WERI-Rb-1 (cell line): ENCODE measurements around the gene PCDHGA10.
"Not testable (repeated sequence)": the region's sequence is repeated elsewhere in the genome, so short reads cannot be mapped to it uniquely, and the experiment has no call there.

Source experiments
- DNase-seq: peaks from one replicate; pipeline ENCODE4 v3.0.0-alpha.2; 2020
- H3K27ac ChIP-seq: fragments of 250-450 bp; sonication (Bioruptor Pico); 2 replicates; pipeline ENCODE4 v1.5.1; 2020; ENCODE audit warnings: mild to moderate bottlenecking, moderate library complexity
- H3K27me3 ChIP-seq: fragments of 250-450 bp; sonication (Bioruptor Pico); 2 replicates; pipeline ENCODE4 v1.5.1; 2021; ENCODE audit warnings: mild to moderate bottlenecking, low read depth, moderate library complexity; ENCODE audit not compliant: insufficient read depth, severe bottlenecking
- H3K36me3 ChIP-seq: fragments of 250-450 bp; sonication (Bioruptor Pico); 2 replicates; pipeline ENCODE4 v1.5.1; 2020; ENCODE audit warnings: mild to moderate bottlenecking, moderate library complexity
- H3K4me3 ChIP-seq: 2 replicates; pipeline ENCODE4 v1.5.1; 2011; ENCODE audit warnings: low read depth, mild to moderate bottlenecking, control low read depth, low read length
- H3K9me3 ChIP-seq: fragments of 250-450 bp; sonication (Bioruptor Pico); 2 replicates; pipeline ENCODE4 v1.5.1; 2021; ENCODE audit warnings: mild to moderate bottlenecking, moderate library complexity; ENCODE audit not compliant: severe bottlenecking
- TF ChIP-seq, protein P1 (sequence below): IDR thresholded peaks from 2 replicates; pipeline ENCODE4 v1.5.1; 2011; ENCODE audit warnings: low read depth, mild to moderate bottlenecking, control low read depth, inconsistent platforms, low read length

Gene PCDHGA10

DNA sequence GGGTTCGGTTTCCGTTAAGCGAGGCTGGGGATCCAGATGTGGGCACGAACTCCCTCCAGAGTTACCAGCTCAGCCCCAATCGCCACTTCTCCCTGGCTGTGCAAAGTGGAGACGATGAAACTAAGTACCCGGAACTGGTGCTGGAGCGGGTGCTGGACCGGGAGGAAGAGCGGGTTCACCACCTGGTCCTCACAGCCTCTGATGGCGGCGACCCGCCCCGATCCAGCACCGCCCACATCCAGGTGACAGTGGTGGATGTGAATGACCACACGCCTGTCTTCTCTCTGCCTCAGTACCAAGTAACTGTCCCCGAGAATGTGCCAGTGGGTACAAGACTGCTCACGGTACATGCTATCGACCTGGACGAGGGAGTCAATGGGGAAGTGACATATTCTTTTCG is 29.4 kb upstream of the PCDHGA10 start:
- TF ChIP-seq, protein P1, sequence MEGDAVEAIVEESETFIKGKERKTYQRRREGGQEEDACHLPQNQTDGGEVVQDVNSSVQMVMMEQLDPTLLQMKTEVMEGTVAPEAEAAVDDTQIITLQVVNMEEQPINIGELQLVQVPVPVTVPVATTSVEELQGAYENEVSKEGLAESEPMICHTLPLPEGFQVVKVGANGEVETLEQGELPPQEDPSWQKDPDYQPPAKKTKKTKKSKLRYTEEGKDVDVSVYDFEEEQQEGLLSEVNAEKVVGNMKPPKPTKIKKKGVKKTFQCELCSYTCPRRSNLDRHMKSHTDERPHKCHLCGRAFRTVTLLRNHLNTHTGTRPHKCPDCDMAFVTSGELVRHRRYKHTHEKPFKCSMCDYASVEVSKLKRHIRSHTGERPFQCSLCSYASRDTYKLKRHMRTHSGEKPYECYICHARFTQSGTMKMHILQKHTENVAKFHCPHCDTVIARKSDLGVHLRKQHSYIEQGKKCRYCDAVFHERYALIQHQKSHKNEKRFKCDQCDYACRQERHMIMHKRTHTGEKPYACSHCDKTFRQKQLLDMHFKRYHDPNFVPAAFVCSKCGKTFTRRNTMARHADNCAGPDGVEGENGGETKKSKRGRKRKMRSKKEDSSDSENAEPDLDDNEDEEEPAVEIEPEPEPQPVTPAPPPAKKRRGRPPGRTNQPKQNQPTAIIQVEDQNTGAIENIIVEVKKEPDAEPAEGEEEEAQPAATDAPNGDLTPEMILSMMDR: no peak
- Histone ChIP-seq H3K27ac (no peak overlapping the region), H3K9me3 (peaks cover 13% of the 10 kb centered on the region), H3K27me3 (no peaks in the 10 kb centered on the region), H3K36me3 (no peaks in the 10 kb centered on the region), H3K4me3 (no peak overlapping the region)
- DNase-seq: no peak

DNA sequence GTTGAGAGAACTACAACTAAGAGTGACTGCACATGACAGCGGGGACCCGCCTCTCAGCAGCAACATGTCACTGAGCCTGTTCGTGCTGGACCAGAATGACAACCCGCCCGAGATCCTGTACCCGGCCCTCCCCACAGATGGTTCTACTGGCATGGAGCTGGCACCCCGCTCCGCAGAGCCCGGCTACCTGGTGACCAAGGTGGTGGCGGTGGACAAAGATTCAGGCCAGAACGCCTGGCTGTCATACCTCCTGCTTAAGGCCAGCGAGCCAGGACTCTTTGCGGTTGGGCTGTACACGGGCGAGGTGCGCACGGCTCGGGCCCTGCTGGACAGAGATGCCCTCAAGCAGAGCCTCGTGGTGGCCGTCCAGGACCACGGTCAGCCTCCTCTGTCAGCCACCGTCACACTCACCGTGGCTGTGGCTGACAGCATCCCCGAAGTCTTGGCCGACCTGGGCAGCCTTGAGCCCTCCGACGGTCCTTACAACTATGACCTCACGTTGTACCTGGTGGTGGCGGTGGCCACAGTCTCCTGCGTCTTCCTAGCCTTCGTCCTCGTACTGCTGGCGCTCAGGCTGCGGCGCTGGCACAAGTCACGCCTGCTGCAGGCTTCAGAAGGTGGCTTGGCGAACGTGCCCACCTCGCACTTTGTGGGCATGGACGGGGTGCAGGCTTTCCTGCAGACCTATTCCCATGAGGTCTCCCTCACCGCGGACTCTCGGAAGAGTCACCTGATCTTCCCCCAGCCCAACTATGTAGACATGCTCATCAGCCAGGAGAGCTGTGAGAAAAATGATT is 28.1 kb upstream of the PCDHGA10 start:
- Histone ChIP-seq H3K27me3 (no peaks in the 10 kb centered on the region), H3K27ac (no peak overlapping the region), H3K36me3 (no peaks in the 10 kb centered on the region), H3K9me3 (peaks cover 13% of the 10 kb centered on the region), H3K4me3 (no peak overlapping the region)
- no peak for DNase-seq
- TF ChIP-seq, protein P1: no peak

DNA sequence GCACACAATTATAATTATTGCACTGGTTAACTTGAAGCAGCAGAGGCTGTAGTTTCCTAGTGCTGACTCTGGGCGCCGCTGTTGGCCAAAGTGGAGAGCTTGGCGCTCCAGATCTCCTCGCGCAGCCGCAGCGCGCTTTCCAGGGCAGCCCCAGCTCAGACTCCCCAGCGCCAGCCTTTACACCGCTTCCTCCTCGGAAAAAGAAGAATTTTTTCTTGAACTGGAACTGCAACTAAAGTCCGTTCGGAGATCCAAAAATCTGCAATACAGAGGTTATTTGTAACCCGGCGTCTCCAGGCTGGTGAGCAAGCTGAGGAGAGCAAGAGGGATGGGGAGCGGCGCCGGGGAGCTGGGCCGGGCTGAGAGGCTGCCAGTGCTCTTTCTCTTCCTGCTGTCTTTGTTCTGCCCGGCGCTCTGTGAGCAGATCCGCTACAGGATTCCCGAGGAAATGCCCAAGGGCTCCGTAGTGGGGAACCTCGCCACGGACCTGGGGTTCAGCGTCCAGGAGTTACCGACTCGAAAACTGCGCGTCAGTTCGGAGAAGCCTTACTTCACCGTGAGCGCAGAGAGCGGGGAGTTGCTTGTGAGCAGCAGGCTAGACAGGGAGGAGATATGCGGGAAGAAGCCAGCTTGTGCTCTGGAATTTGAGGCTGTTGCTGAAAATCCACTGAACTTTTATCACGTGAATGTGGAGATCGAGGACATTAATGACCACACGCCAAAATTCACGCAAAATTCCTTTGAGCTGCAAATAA is 25.1 kb upstream of the PCDHGA10 start, which contains the start of gene PCDHGB4:
Gene PCDHGB4, plus strand, starts transcription at position 142 of the 755 bp plus-strand sequence. Its CDS starts 187 bp downstream, at position 329.
- peaks cover 11% of the 10 kb centered on the region for H3K9me3 ChIP-seq
- not testable (repeated sequence) for H3K27me3 ChIP-seq, DNase-seq, H3K27ac ChIP-seq, H3K36me3 ChIP-seq, H3K4me3 ChIP-seq

DNA sequence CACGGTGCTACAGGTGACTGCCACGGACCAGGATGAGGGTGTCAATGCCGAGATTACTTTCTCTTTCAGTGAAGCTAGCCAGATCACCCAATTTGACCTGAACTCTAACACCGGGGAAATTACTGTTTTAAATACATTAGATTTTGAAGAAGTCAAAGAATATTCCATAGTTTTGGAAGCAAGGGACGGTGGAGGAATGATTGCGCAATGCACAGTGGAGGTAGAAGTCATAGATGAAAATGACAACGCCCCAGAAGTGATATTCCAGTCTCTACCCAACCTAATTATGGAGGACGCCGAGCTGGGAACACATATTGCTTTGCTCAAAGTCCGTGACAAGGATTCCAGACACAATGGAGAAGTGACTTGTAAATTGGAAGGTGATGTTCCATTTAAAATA is 24.1 kb upstream of the PCDHGA10 start:
- H3K4me3 ChIP-seq: no peak overlapping the region

DNA sequence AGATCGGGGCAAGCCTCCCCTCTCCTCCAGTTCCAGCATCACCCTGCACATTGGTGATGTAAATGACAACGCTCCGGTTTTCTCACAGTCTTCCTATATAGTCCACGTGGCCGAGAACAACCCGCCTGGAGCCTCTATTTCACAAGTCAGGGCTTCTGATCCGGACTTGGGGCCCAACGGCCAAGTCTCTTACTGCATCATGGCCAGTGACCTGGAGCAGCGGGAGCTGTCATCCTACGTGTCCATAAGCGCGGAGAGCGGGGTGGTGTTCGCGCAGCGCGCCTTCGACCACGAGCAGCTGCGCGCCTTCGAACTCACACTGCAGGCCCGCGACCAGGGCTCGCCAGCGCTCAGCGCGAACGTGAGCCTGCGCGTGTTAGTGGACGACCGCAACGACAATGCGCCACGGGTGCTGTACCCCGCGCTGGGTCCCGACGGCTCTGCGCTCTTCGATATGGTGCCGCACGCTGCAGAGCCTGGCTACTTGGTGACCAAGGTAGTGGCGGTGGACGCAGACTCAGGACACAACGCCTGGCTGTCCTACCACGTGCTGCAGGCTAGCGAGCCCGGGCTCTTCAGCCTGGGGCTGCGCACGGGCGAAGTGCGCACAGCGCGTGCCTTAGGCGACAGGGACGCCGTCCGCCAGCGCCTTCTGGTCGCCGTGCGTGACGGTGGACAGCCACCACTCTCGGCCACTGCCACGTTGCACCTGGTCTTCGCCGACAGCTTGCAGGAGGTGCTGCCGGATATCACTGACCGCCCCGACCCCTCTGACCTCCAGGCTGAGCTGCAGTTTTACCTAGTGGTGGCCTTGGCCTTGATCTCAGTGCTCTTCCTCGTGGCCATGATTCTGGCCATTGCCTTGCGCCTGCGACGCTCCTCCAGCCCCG is 23.4 kb upstream of the PCDHGA10 start:
- H3K9me3 ChIP-seq: peaks cover 6% of the 10 kb centered on the region
- H3K4me3 ChIP-seq: no peak overlapping the region

More for the DNA sequence above, 24.1 kb upstream of the PCDHGA10 start:
- Histone ChIP-seq H3K36me3 (no peaks in the 10 kb centered on the region), H3K27ac (no peak overlapping the region), H3K9me3 (peaks cover 6% of the 10 kb centered on the region), H3K27me3 (no peaks in the 10 kb centered on the region)
- TF ChIP-seq, protein P1: no peak
- no peak for DNase-seq

More for the DNA sequence above, 23.4 kb upstream of the PCDHGA10 start:
- no peak for DNase-seq
- Histone ChIP-seq H3K36me3 (no peaks in the 10 kb centered on the region), H3K27ac (no peak overlapping the region), H3K27me3 (no peaks in the 10 kb centered on the region)
- TF ChIP-seq, protein P1: no peak
